Activated CD8-positive, alpha-beta T cell treated with anti-CD3 and anti-CD28 coated beads, Interleukin-2, amount 10 ng/mL, durations not matched to agents 7 days and 5 days (primary cell): Measurements from ENCODE around the gene DMGDH. TPM values are rescaled to one million over a fixed set of nuclear protein-coding genes. Genes with fewer than 3 reads are reported as not detected.

Experiments
- ATAC-seq: fragments of 150-1000 bp; cut with Tn5 transposase; one replicate; pipeline ENCODE4 v1.10.0; 2021; ENCODE audit warnings: moderate library complexity
- CTCF ChIA-PET: fragments of 350-600 bp; sonication (Branson Sonifier 250); formaldehyde crosslinking; loops from one replicate; lab custom pipeline; 2021; ENCODE audit warnings: antibody characterized with exemption; lab: Charles Lee
- POLR2A ChIA-PET: fragments of 350-600 bp; sonication (Branson Sonifier 250); formaldehyde crosslinking; loops from one replicate; lab custom pipeline; 2021; ENCODE audit warnings: antibody characterized with exemption; lab: Charles Lee
- DNase-seq: peaks from one replicate; pipeline ENCODE4 v3.0.0-alpha.2; 2020
- H3K27ac Mint-ChIP-seq: one replicate; pipeline ENCODE4 v1.8.0; 2021; ENCODE audit warnings: mild to moderate bottlenecking, mixed read lengths
- H3K27me3 Mint-ChIP-seq: one replicate; pipeline ENCODE4 v1.8.0; 2021; ENCODE audit warnings: low read depth, mixed read lengths
- H3K36me3 Mint-ChIP-seq: one replicate; pipeline ENCODE4 v1.8.0; 2021; ENCODE audit warnings: low read depth, mixed read lengths
- H3K4me1 Mint-ChIP-seq: one replicate; pipeline ENCODE4 v1.8.0; 2021; ENCODE audit warnings: low read depth, mixed read lengths
- H3K4me3 Mint-ChIP-seq: one replicate; pipeline ENCODE4 v1.8.0; 2021; ENCODE audit warnings: mild to moderate bottlenecking, mixed read lengths
- H3K9me3 Mint-ChIP-seq: one replicate; pipeline ENCODE4 v1.8.0; 2022; ENCODE audit warnings: mixed read lengths; ENCODE audit not compliant: insufficient read depth
- total RNA-seq, 2 experiments: library from RNA; stranded (reverse); gene quantifications; one replicate each; pipeline ENCODE4 v1.2.3, GENCODE V29; 2021

Gene DMGDH
- total RNA-seq, 2 experiments from 2014 or later: not detected

DNA sequence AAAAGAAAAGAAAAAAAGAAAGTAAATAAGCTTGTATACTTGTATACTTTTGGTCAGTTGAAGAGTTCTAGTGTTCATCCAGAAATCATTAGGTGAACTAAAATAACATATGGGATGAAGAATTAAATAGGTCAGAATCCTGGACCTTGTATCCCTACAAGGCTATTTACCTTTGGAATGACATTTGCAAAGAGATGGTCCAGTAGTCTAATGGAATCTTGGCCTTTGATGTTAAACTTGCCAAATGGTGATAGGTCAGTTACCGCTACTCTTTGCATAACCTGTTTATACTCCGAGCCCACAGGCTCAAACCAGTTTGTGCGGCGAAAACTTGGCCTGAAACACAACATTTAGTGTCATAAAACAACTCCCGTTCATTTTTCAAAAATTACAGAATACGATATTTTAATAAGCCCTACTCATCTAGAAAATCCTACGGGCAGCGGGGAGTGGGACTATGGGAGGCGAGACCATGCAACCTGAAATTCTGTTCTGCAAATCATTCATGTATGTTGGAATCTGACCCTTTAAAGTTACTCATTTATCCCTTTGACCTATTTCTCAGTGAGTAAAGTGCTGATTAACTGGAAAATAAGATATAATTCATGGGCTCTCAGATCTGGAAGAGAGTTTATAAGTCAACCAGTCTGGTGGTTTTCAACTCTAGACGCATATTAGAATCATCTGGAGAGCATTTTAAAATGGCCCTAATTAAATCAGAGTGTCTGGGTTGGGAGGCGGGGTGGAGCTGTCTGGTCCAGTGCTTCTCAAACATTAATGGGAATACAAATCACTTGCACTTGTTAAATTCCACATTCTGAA, 38.6 kb downstream of the DMGDH start:
- POLR2A ChIA-PET: no interaction called here
- H3K9me3 Mint-ChIP-seq: no peaks in the 10 kb centered on the region

GRCh38 chr5:79025054-79025472, 44.4 kb downstream of the DMGDH start:
- H3K9me3 Mint-ChIP-seq: no peaks in the 10 kb centered on the region
- no peak overlapping the region for H3K27ac Mint-ChIP-seq
- H3K36me3 Mint-ChIP-seq: no peaks in the 10 kb centered on the region
- ATAC-seq: no peak
- DNase-seq: peak; percentile 65
- POLR2A ChIA-PET: no interaction called here
- H3K4me1 Mint-ChIP-seq: peaks cover 5% of the 10 kb centered on the region
- CTCF ChIA-PET: interaction anchor here (0.7 to 9.1 kb wide), 53 partner anchors 9 to 511 kb away, joined by 3 to 368 read pairs (median 5); partner anchors contain the start of gene ARSB
- H3K4me3 Mint-ChIP-seq: no peak overlapping the region
- H3K27me3 Mint-ChIP-seq: peaks cover 34% of the 10 kb centered on the region

More for the DNA sequence above, 38.6 kb downstream of the DMGDH start:
- CTCF ChIA-PET: interaction anchor here (1.0 to 2.7 kb wide), 3 partner anchors 12 to 102 kb away, joined by 3 to 24 read pairs (median 3); no protein-coding TSS in a partner anchor
- DNase-seq: no peak
- no peak for ATAC-seq
- Mint-ChIP-seq H3K27me3 (peaks cover 10% of the 10 kb centered on the region), H3K36me3 (no peaks in the 10 kb centered on the region), H3K4me1 (no peaks in the 10 kb centered on the region), H3K4me3 (no peak overlapping the region), H3K27ac (no peak overlapping the region)

- H3K27me3 Mint-ChIP-seq: peaks cover 42% of the 10 kb centered on the region
- POLR2A ChIA-PET: no interaction called here
- H3K9me3 Mint-ChIP-seq: no peaks in the 10 kb centered on the region
- DNase-seq: no peak
- no peak for ATAC-seq
- H3K4me1 Mint-ChIP-seq: peaks cover 5% of the 10 kb centered on the region
- H3K4me3 Mint-ChIP-seq: no peak overlapping the region
- no peak overlapping the region for H3K27ac Mint-ChIP-seq
- CTCF ChIA-PET: interaction anchor here (0.8 to 9.1 kb wide), 28 partner anchors 8 to 445 kb away, joined by 3 to 368 read pairs (median 9); partner anchors contain the start of gene ARSB
- H3K36me3 Mint-ChIP-seq: no peaks in the 10 kb centered on the region
Observed at GRCh38 chr5:79023947-79024346, 45.5 kb downstream of the DMGDH start.

DNA sequence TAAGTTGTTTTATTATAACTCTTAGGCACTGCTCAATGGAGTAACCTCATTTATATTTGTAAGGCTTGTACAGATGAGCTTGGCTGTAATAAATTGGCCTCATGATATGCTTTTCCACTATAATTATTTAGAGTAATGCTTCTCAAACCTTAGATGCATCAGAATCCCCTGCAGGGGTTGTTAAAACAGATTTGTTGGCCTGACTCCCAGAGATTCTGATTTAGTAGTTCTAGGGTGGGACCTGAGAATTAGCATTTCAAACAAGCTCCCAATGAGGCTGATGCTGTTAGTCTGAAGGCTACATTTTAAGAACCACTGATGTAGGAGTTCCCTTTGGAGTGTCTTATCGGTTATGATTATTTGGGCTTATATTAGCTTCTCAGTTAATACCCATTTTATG, 46.1 kb downstream of the DMGDH start:
- no peaks in the 10 kb centered on the region for H3K36me3 Mint-ChIP-seq
- H3K27me3 Mint-ChIP-seq: peaks cover 41% of the 10 kb centered on the region
- no peak overlapping the region for H3K4me3 Mint-ChIP-seq
- no peak for DNase-seq
- peaks cover 5% of the 10 kb centered on the region for H3K4me1 Mint-ChIP-seq
- no peak overlapping the region for H3K27ac Mint-ChIP-seq
- no peaks in the 10 kb centered on the region for H3K9me3 Mint-ChIP-seq
- ATAC-seq: no peak
- CTCF ChIA-PET: interaction anchor here (0.8 to 9.1 kb wide), 13 partner anchors 11 to 446 kb away, joined by 3 to 368 read pairs (median 12); partner anchors contain the start of gene ARSB
- POLR2A ChIA-PET: no interaction called here

- ATAC-seq (no peak), DNase-seq (no peak)
- Mint-ChIP-seq H3K36me3 (no peaks in the 10 kb centered on the region), H3K27me3 (peaks cover 43% of the 10 kb centered on the region), H3K9me3 (no peaks in the 10 kb centered on the region), H3K4me1 (peaks cover 5% of the 10 kb centered on the region), H3K27ac (no peak overlapping the region), H3K4me3 (no peak overlapping the region)
- ChIA-PET POLR2A (no interaction called here), CTCF (interaction anchor here (0.8 to 9.1 kb wide), 16 partner anchors 11 to 442 kb away, joined by 3 to 368 read pairs (median 8); no protein-coding TSS in a partner anchor)
Observed at GRCh38 chr5:79022771-79023170, 46.7 kb downstream of the DMGDH start.

GRCh38 chr5:79021753-79022152, 47.7 kb downstream of the DMGDH start:
- Mint-ChIP-seq H3K4me3 (no peak overlapping the region), H3K9me3 (no peaks in the 10 kb centered on the region), H3K27ac (no peak overlapping the region), H3K27me3 (peaks cover 51% of the 10 kb centered on the region), H3K4me1 (peaks cover 5% of the 10 kb centered on the region), H3K36me3 (no peaks in the 10 kb centered on the region)
- POLR2A ChIA-PET: interaction anchor here (0.9 kb wide), 1 partner anchor 36 kb away, joined by 3 read pairs; the partner anchor contains the start of gene ARSB
- CTCF ChIA-PET: interaction anchor here (1.0 to 9.1 kb wide), 14 partner anchors 12 to 443 kb away, joined by 3 to 368 read pairs (median 8); no protein-coding TSS in a partner anchor
- DNase-seq: no peak
- no peak for ATAC-seq

- H3K36me3 Mint-ChIP-seq: no peaks in the 10 kb centered on the region
- peak; percentile 54 for DNase-seq
- ATAC-seq: peak; percentile 64
- peaks cover 5% of the 10 kb centered on the region for H3K4me1 Mint-ChIP-seq
- H3K27ac Mint-ChIP-seq: no peak overlapping the region
- H3K27me3 Mint-ChIP-seq: peaks cover 53% of the 10 kb centered on the region
- CTCF ChIA-PET: interaction anchor here (0.6 to 9.1 kb wide), 34 partner anchors 8 to 492 kb away, joined by 3 to 368 read pairs (median 4); no protein-coding TSS in a partner anchor
- no peak overlapping the region for H3K4me3 Mint-ChIP-seq
- POLR2A ChIA-PET: interaction anchor here (0.6 to 0.9 kb wide), 2 partner anchors 35 kb away, joined by 3 to 7 read pairs; partner anchors contain the start of gene ARSB
- H3K9me3 Mint-ChIP-seq: no peaks in the 10 kb centered on the region
Observed at GRCh38 chr5:79020861-79021561, 48.5 kb downstream of the DMGDH start.

GRCh38 chr5:79014631-79015030, 54.8 kb downstream of the DMGDH start:
- peaks cover 46% of the 10 kb centered on the region for H3K27me3 Mint-ChIP-seq
- H3K4me1 Mint-ChIP-seq: no peaks in the 10 kb centered on the region
- no peak overlapping the region for H3K27ac Mint-ChIP-seq
- ATAC-seq: no peak
- no peaks in the 10 kb centered on the region for H3K9me3 Mint-ChIP-seq
- DNase-seq: no peak
- no peak overlapping the region for H3K4me3 Mint-ChIP-seq
- ChIA-PET CTCF (interaction anchor here (1.3 to 1.9 kb wide), 2 partner anchors 30 to 119 kb away, joined by 4 to 7 read pairs; partner anchors contain the start of gene ARSB), POLR2A (no interaction called here)
- H3K36me3 Mint-ChIP-seq: no peaks in the 10 kb centered on the region

DNA sequence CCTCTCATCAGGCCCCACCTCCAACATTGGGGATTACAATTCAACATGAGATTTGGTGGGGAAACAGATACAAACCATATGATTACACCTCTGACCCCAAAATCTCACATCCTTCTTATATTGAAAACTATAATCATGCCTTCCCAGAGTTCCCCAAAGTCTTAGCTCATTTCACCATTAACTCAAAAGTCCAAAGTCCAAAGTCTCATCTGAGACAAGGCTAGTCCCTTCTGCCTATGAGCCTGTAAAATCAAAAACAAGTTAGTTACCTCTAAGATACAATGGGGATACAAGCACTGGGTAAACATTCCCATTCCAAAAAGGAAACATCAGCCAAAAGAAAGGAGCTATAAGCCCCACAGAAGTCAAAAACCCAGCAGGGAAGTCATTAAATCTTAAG, 57.6 kb downstream of the DMGDH start:
- Mint-ChIP-seq H3K9me3 (no peaks in the 10 kb centered on the region), H3K27ac (no peak overlapping the region), H3K36me3 (no peaks in the 10 kb centered on the region), H3K4me1 (no peaks in the 10 kb centered on the region), H3K27me3 (peaks cover 27% of the 10 kb centered on the region), H3K4me3 (no peak overlapping the region)
- ATAC-seq (no peak), DNase-seq (no peak)
- POLR2A ChIA-PET: interaction anchor here (1.0 kb wide), 1 partner anchor 26 kb away, joined by 3 read pairs; no protein-coding TSS in a partner anchor
- CTCF ChIA-PET: interaction anchor here (1.3 to 4.4 kb wide), 2 partner anchors 9 to 13 kb away, joined by 3 to 29 read pairs; no protein-coding TSS in a partner anchor

DNA sequence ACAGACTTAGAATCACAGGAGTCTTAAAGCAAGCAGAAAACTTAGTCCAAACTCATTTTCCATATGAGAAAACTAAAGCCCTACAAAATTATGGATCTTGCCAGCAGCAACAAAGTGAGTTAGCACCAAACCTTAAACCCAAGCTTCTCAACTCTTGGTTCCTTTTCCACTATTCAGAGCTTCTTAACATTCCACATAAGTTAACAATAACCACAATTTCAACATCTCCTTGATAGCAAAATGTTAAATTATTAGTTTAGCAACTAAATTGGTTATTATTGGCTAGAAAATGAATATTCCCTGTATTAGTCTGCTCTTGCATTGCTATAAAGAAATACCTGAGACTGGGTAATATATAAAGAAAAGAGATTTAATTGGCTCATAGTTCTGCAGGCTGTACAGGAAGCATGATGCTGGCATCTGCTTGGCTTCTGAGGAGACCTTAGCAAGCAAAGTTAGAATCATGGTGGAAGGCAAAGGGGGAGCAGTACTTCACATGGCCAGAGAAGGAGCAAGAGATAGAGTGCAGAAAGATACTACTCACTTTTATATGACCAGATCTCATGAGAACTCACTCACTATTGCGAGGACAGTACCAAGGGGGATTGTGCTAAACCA, 58.1 kb downstream of the DMGDH start:
- H3K4me3 Mint-ChIP-seq: no peak overlapping the region
- POLR2A ChIA-PET: interaction anchor here (1.0 kb wide), 1 partner anchor 26 kb away, joined by 3 read pairs; no protein-coding TSS in a partner anchor

GRCh38 chr5:79008362-79008761, 61.1 kb downstream of the DMGDH start:
- Mint-ChIP-seq H3K27me3 (peaks cover 16% of the 10 kb centered on the region), H3K4me3 (no peak overlapping the region), H3K9me3 (no peaks in the 10 kb centered on the region), H3K36me3 (no peaks in the 10 kb centered on the region), H3K27ac (no peak overlapping the region), H3K4me1 (no peaks in the 10 kb centered on the region)
- ChIA-PET CTCF (interaction anchor here (1.4 to 4.4 kb wide), 3 partner anchors 13 to 126 kb away, joined by 3 to 29 read pairs (median 16); no protein-coding TSS in a partner anchor), POLR2A (no interaction called here)
- ATAC-seq (no peak), DNase-seq (no peak)

More for the DNA sequence above, 58.1 kb downstream of the DMGDH start:
- CTCF ChIA-PET: interaction anchor here (1.3 to 4.4 kb wide), 4 partner anchors 10 to 122 kb away, joined by 3 to 29 read pairs (median 11); no protein-coding TSS in a partner anchor
- Mint-ChIP-seq H3K27me3 (peaks cover 22% of the 10 kb centered on the region), H3K4me1 (no peaks in the 10 kb centered on the region), H3K9me3 (no peaks in the 10 kb centered on the region), H3K27ac (no peak overlapping the region), H3K36me3 (no peaks in the 10 kb centered on the region)
- ATAC-seq (no peak), DNase-seq (no peak)
